ENCODE data around the gene KRTAP19-6.
"Not testable (repeated sequence)": the region's sequence is repeated elsewhere in the genome, so short reads cannot be mapped to it uniquely, and the experiment has no call there.

Gene KRTAP19-6, protein sequence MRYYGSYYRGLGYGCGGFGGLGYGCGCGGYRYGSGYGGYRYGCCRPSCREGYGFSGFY
- 0 reads per million in 3 experiments for total RNA-seq

DNA sequence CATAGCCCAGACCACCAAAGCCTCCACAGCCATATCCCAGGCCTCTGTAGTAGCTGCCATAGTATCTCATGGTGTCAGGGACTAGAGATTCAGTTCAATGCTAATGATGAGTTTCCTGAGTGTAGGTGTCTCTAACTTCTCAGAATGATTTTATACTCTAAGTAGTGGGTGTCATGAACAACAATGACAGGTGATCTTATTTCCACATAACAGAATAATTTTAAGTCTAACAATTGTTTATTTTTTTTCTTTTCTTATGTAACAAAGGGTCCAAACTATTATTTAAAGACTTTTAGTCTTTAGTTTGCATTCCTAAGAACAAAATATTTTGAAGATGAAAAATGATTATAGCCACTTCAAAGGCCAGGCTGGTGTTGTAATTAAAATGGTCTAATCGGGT, at the start of gene KRTAP19-6:
Gene KRTAP19-6 (minus strand): TSS at position 101 of the 400 bp plus-strand sequence. CDS start 31 bp downstream, at position 70.
- no peak for DNase-seq

GRCh38 chr21:30590297-30590696, 48.6 kb upstream of the KRTAP19-6 start, which contains the start of gene KRTAP22-2:
Gene KRTAP22-2, minus strand, starts transcription at chr21:30590397.
- no peak for DNase-seq

DNA sequence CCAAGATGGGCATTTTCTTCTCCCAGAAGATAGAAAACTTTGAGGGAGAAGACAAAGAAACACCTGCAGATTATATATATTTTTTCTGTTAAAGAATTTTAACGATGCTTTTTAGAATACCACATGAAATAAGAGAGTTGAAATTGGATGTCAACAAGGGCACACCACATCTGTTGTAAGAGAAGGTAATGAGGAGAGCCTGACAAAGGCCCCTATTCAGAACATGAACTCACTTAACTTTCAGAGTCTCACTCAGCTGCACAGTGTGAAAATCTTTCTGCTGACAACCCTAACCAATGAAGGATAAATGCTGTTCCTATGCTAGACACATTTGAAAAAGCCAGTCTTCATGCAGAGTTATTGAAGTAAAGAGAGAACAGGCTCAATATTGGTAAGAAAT, 41.2 kb upstream of the KRTAP19-6 start:
- no peak for DNase-seq

GRCh38 chr21:30580132-30580531, 38.5 kb upstream of the KRTAP19-6 start:
- DNase-seq, result no peak

DNA sequence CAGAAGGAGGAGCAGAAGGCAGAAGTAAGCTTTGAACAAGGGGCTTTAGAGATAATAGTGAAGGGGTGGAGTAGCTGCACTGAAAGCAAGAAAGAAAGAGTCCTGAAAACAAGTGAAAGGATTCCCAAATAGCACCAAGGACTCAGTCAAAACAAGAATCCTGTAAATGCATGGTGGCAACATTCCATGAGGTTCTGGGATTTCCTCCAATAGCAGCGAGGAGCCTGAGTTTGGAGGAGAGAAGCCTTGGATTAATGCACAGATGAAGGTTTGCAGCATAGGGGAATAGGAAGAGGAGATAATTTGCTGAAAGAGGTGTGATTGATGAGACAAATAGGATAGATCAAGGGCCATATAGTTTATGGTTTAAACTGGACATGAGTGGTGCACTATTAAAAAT, 37.7 kb upstream of the KRTAP19-6 start:
- DNase-seq, result no peak

GRCh38 chr21:30577766-30578165, 36.1 kb upstream of the KRTAP19-6 start:
- no peak for DNase-seq

DNA sequence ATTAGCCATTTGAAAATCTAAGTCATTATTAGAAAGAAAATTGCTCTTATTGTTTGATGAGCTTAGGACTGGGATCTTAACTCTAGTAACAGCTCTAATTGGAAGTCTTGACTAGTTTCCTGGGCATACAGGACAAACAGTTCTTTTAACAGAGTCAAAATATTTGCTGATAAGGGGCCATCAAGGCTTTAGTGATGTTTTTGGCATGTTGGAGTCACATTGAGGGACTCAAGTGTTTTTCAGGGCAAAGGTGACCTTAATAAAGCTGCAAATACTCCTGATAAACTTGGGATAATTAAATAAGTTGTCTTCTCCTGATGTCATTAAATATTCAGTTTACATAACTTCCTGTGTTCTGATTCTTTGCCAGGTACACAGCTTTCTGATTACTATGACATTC, 26.0 kb upstream of the KRTAP19-6 start:
- no peak for DNase-seq

GRCh38 chr21:30563630-30564029, 22.0 kb upstream of the KRTAP19-6 start:
- no peak for DNase-seq

- no peak for DNase-seq
These were observed 21.4 kb upstream of the KRTAP19-6 start for GRCh38 chr21:30563072-30563471.

DNA sequence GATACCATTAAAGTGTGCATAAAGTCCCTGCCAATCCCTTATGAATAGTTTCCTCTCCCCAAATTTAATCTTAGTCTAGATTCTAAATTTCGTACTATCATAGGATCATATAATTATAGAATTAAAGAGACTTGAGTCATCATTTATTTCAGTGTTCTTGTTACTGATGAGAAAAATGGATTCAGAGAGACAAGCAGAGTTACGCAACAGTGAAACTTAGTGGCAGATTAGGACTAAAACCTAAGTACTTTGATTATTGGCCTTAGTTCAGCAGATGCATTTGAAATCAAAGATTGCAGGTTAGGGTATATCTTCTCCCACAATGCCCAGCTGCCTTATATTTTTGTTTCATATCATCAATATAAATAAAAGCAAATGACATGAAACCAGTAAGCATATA, 20.3 kb upstream of the KRTAP19-6 start:
- no peak for DNase-seq

GRCh38 chr21:30561264-30561895, 19.7 kb upstream of the KRTAP19-6 start, which contains the start of gene KRTAP19-7:
Gene KRTAP19-7, minus strand, starts transcription at chr21:30561314. Its CDS starts 25 bp downstream, at chr21:30561289.
- DNase-seq, result no peak

GRCh38 chr21:30555095-30555494, 13.4 kb upstream of the KRTAP19-6 start:
- DNase-seq, result no peak

DNA sequence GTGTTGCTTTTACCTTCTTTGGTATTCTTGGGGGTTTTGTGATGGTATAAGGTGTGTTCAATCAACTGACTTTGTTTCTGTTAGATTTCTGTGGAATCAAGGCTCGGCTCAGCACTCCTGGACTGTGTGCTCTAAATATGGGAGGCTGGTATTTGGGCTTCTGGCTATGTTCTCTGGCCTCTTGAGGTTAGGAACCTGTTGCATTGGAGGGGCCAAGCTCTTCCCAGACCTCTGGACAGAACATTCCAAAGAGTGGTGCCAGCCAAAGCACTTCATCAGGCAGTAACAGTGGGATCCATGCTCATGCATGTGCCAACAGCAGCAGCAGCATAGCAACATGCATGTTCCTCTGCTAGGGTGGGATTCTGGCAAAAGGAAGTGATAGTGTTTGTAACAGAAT, 11.1 kb upstream of the KRTAP19-6 start:
- DNase-seq, result no peak

- DNase-seq, result no peak
These were observed 22.8 kb downstream of the KRTAP19-6 start for GRCh38 chr21:30518876-30519275.

GRCh38 chr21:30515681-30516080, 26.0 kb downstream of the KRTAP19-6 start:
- no peak for DNase-seq

GRCh38 chr21:30505621-30506205, 36.0 kb downstream of the KRTAP19-6 start:
- DNase-seq, result not testable (repeated sequence)

- no peak for DNase-seq
These were observed 39.6 kb downstream of the KRTAP19-6 start, which contains the start of gene KRTAP19-5 for GRCh38 chr21:30502041-30502440. Gene KRTAP19-5, minus strand, starts transcription at chr21:30502141. Its CDS starts 51 bp downstream, at chr21:30502090.

- no peak for DNase-seq
These were observed 44.6 kb downstream of the KRTAP19-6 start, which contains the start of gene KRTAP19-4 for GRCh38 chr21:30497065-30497464. Gene KRTAP19-4, minus strand, starts transcription at chr21:30497165. Its CDS starts 55 bp downstream, at chr21:30497110.

GRCh38 chr21:30491963-30492428, 49.7 kb downstream of the KRTAP19-6 start, which contains the start of gene KRTAP19-3:
Gene KRTAP19-3, minus strand, starts transcription at chr21:30492013. Its CDS starts 56 bp downstream, at chr21:30491957.
- DNase-seq, result no peak
